Colon (tissue), 2 donors: ENCODE measurements around the gene CES1.
"Not testable (repeated sequence)": the region's sequence is repeated elsewhere in the genome, so short reads cannot be mapped to it uniquely, and the experiment has no call there.

Source experiments
- FAIRE-seq: peaks from 2 replicates; lab custom pipeline; 2012; peaks lifted over from hg19 to GRCh38; lab: Jason Lieb, UNC
- donor health status: control.
- donor health status: control.

Gene CES1

GRCh38 chr16:55832773-55833691 lies at the start of gene CES1:
Gene CES1 (minus strand): TSS chr16:55833096. CDS start chr16:55833055, 41 bp downstream.
- FAIRE-seq: no peak

DNA sequence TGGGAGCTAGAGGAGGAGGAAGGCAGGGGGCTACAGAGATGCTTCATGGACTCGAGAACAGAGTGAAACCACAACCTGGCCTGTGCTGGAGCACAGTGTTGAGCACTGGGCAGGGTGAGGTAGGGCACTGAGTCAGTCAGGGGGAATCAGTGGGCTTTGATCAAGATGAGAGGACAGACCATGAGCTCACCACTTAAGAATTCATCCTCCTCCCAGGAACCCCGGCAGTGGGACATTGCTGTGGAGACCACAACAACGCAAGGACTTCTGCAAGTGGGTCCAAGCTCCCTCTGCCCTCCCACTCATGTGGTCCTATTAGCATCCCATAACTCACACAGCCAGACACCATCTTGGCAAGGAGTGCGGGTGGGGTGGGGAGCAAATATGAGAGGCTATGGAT lies 44.0 kb upstream of the CES1 start:
- FAIRE-seq: no peak

DNA sequence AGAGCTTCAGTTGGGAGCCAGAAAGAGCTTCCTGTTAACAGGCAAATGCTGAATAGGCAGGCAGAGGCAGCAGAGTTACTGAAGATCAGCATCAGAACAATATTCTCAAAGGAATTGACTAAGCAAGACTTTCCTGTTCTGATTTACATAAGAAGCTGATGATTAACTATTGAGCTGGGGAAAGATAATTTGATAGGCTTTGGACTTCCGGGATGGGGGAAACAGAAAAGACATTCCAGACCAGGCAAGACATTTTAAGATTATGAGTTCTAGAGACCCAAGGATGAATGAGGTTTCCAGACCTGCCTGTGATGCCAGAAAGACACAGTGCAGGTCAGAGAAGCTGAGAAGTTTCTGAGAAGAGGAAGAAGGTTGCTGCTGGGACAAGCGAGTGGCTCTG lies 42.4 kb upstream of the CES1 start, which contains the start of gene CES5A:
TSS of gene CES5A (minus strand) at position 101 of the 400 bp plus-strand sequence. CDS start 152 bp downstream, outside the sequence.
- no peak for FAIRE-seq

- FAIRE-seq: no peak
These were observed 40.2 kb upstream of the CES1 start for GRCh38 chr16:55873122-55873521.

DNA sequence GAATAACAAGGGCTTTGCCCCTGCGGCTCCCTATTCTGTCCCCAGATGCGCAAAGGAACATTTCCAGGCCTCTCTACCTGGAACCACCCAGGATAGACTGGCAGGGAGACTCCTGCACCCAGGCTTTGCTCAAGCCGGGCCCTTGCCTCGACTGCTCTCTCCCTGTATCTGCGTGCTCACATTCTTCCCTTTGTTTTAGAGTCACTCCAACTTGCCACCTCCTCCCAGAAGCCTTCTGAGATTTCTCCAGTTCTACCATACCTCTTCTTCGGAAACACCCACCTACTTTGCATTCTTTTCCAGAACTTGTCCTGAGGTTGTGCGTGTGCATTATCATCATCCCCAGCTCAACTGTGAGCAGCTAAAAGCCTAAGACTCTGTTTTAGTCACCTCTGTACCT lies 39.2 kb upstream of the CES1 start:
- no peak for FAIRE-seq

DNA sequence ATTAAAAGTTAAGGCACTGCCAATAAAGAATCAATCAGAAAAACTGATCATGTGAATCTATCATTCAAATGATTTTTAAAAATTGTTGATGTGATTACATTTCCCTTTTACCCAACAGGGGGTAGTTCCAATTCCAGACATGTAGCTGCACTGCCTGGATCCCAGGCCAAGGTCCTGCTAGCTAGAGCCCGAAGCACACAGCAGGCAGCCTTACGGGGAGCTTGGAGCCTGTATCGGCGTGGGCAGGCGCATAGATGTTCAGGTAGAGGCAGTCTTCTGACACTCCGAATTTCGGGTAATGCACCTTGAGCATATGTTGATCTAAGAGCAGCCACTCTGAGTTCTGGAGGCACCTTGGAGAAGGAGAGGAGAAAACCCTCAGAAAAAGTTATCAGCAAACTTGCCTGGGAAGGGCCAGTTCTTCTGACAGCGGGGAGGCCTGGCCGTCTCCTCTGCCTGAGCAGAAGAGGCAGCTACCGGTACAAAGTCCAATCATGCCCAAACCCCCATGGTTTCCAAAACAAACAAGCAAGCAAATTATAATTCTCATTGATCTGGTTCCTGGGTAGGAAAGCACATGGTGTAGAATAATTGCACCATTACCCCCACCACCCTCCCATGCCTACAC lies 38.6 kb upstream of the CES1 start:
- no peak for FAIRE-seq

DNA sequence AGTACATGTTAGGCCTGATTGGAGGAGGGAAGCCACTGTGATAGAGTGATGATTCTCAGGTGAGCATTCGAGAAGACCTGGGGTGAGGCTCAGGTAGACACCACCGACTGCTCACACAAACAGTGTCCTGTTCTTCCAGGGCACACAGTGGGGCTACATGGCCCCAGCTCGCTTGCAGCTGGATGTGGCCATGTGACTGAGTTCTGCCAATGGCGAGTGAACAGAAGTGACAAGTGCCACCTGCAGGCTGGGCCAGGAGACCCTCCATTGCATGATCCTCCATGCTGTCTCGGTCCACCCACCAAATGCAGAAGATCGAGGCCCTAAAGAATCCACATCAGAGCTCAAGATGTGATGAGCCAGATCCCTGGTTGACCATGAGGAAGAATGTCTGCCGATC lies 36.1 kb upstream of the CES1 start:
- FAIRE-seq: no peak

DNA sequence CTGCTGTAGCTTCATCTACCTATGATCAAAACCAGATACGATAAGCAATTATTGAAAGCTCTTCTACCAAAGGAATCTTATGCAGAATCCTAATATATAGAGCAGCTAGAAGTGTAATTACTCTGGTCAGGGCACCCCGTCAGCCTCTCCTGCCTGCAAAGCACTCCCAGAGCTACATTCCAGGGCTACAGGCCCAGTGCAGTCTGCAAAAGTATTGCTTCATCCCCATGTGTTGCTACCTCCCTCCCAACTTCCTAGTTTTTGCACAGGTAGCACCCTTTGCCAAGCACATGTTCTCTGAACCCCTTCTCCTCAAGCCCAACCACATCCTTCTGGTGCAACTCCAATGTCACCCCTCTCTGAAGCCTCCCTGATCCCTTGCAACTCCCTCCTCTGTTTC lies 35.2 kb upstream of the CES1 start:
- FAIRE-seq: no peak

- FAIRE-seq: no peak
These were observed 28.4 kb upstream of the CES1 start for GRCh38 chr16:55861288-55861687.

DNA sequence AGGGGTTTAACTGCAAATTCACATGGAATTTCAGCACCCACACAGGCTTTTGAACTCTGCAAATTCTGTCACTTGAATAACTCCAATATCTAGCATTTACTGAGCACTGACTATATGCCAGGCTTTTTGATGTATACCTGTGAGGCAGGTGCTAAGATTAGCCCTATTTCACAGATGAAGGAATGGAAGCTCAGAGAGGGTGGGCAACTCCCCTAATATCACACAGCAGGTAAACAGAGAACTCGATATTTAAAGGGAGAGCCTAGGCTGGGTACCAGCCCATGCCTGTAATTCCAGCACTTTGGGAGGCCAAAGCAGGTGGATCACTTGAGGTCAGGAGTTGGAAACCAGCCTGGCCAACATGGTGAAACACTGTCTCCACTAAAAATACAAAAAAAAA lies 24.8 kb upstream of the CES1 start:
- FAIRE-seq: not testable (repeated sequence)

DNA sequence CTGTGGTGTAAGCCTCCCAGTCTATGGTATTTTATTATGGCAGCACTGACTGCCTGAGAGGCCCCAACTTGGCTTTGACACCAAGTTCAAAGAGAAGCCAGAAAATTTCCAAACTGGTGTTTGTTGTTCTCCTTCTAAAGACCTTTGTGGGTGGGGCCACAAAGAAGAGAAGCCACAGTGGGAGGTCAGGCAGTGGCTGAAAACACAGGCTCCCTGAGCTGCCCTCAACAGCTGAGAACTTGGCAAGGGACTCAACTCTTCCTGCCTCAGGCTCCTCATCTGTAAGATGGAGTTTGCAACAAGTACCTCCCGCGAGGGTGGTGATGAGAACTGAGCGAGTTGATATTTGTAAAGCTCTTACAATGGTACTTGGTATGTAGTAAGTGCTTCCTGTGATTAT lies 24.1 kb upstream of the CES1 start:
- FAIRE-seq: no peak

GRCh38 chr16:55853114-55853513 lies 20.2 kb upstream of the CES1 start:
- no peak for FAIRE-seq

- no peak for FAIRE-seq
These were observed 16.6 kb upstream of the CES1 start for GRCh38 chr16:55849536-55849935.

- FAIRE-seq: no peak
These were observed 13.9 kb upstream of the CES1 start for GRCh38 chr16:55846598-55847346.

DNA sequence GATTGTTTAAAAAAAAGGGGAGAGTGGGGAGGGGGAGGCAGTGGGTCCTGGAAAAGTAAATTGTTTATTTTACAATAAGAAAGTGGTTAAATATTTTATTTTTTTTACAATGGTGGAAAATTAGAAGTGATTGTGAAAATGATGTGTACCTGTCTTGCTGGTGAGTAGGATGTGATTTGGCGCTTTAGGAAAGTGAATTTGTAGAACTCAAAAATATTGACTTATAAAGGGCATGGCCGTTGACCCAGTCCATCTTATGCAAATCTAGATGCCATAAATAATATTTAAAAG lies 10.2 kb upstream of the CES1 start:
- FAIRE-seq: no peak

- FAIRE-seq: no peak
These were observed 9.6 kb upstream of the CES1 start for GRCh38 chr16:55842369-55843104.

DNA sequence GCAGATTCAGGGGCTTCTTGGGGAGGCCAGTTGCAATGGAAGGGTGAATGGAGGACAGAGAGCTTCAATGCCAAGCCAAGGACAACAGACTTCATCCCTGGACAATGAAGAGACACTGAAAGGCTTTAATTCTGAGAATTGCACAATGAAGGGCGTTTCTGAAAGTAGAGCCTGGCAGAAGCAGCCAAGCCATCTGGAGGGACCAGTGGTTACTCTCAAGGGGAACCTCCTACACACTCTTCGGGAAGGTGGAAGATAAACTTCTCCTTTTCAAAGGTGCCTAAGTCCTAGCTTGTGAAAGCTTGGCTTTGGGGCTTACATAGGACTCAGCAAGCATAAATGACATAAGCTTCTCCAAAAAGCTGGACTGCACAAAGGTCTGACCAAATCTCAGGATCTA lies 6.2 kb upstream of the CES1 start:
- no peak for FAIRE-seq

DNA sequence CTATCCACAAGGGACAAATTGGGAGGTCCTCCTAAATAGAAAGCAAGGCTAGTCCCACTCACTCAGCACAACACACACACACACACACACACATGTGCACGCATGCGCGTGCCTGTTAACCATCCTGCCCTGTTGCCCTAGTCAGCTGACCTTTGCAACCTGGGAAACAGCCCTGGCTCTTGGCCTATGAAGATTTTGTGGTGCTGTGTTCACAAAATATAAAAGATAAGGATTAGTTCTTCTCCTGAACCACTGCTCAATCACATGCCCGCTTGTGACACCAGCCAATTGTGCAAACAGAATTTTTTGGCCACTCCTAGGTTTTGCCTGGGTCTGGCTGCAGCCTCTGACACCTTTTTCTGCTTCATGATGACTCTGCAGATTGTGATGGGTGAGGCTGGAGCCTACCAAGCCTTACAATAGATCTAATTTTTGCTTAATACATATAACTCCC lies 3.3 kb upstream of the CES1 start:
- FAIRE-seq: no peak

GRCh38 chr16:55835581-55835980 lies 2.7 kb upstream of the CES1 start:
- FAIRE-seq: no peak

DNA sequence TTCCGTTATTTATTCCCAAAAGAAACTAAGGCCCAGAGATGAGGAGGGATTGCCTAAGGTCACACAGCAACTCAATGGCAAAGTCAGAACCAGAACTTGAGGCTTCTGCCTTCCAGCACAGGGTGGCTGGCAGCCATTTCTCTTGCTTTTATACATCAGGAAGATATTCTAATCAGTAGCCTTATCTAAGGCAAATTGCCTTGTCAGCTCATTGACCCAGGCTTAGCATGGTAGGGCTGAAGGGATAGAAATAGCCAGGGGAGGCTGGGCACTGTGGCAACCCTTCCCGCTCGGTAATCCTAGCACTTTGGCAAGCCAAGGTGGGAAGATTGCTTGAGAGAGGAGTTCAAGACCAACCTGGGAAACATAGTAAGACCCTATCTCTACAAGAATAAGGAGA lies 2.3 kb upstream of the CES1 start:
- not testable (repeated sequence) for FAIRE-seq

GRCh38 chr16:55834049-55834448 lies 1.2 kb upstream of the CES1 start:
- FAIRE-seq: no peak

DNA sequence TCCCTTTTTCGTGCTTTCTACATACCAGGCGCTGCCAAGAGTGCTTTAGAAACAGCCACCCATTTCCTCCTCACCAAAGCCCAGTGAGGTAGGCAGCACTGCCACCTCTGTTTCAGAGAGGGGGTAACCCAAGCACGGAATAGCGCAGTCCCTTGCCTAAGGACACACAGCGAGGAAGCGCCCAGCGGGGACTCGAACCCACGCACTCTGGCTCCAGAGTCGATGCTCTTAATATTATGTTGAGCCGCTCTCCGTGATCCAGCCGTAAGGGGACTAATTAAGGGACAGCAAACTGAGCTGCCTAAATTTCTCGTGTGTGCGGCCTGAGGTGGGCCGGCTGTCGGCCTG lies 497 bp downstream of the CES1 start:
- FAIRE-seq: no peak
